Spleen (tissue), 13 donors: Measurements from ENCODE around the gene MAGEE2. TPM values are rescaled to one million over a fixed set of nuclear protein-coding genes. Genes with fewer than 3 reads are reported as not detected.
"Not testable (repeated sequence)": the region's sequence is repeated elsewhere in the genome, so short reads cannot be mapped to it uniquely, and the experiment has no call there.

Experiments used
- DNase-seq: peaks from one replicate; pipeline ENCODE4 v3.0.0-alpha.2; 2020
- H3K27ac ChIP-seq, 8 donors: fragments of 200-600 bp; sonication (generic) in 7 of 8; 1 replicate in 4 of 8; 2 replicates in 4 of 8; pipeline versions ENCODE4 v1.5.0 to v1.8.0; 2016 to 2021; ENCODE audit warnings: inconsistent platforms in 4 of 8, mild to moderate bottlenecking in 4 of 8, moderate library complexity in 1 of 8
- H3K27me3 ChIP-seq, 7 donors: fragments of 200-600 bp; sonication (generic) in 6 of 7; replicated peaks in 1 of 7; 1 replicate in 4 of 7; 2 replicates in 3 of 7; pipeline versions ENCODE4 v1.5.0 to v1.8.0; 2016 to 2021; ENCODE audit warnings: inconsistent platforms in 3 of 7, mild to moderate bottlenecking in 1 of 7
- H3K36me3 ChIP-seq, 6 donors: fragments of 200-600 bp; sonication (generic) in 5 of 6; 1 replicate in 4 of 6; 2 replicates in 2 of 6; pipeline versions ENCODE4 v1.5.0 to v1.8.0; 2016 to 2021; ENCODE audit warnings: inconsistent platforms in 2 of 6
- H3K4me1 ChIP-seq, 6 donors: fragments of 200-600 bp; sonication (generic) in 5 of 6; 1 replicate in 3 of 6; 2 replicates in 3 of 6; pipeline versions ENCODE4 v1.5.0 to v1.8.0; 2016 to 2021; ENCODE audit warnings: inconsistent platforms in 3 of 6
- H3K4me3 ChIP-seq, 8 donors: fragments of 200-600 bp; sonication (generic) in 7 of 8; 1 replicate in 4 of 8; 2 replicates in 4 of 8; pipeline versions ENCODE4 v1.5.0 to v1.8.0; 2016 to 2021; ENCODE audit warnings: inconsistent platforms in 4 of 8, mild to moderate bottlenecking in 4 of 8, moderate library complexity in 2 of 8
- H3K9me3 ChIP-seq, 8 donors: fragments of 200-600 bp; sonication (generic) in 7 of 8; 1 replicate in 4 of 8; 2 replicates in 4 of 8; pipeline versions ENCODE4 v1.5.0 to v1.8.0; 2016 to 2021; ENCODE audit warnings: inconsistent platforms in 4 of 8
- CTCF ChIP-seq, 11 experiments: fragments of 200-600 bp in 7 of 11; fragments of 450-650 bp in 4 of 11; sonication (generic) in 4 of 11; IDR thresholded peaks in 8 of 11; conservative IDR thresholded peaks in 3 of 11; 1 replicate in 7 of 11; 2 replicates in 4 of 11; pipeline versions ENCODE4 v1.4.0 to v1.8.0; 2016 to 2021; ENCODE audit warnings: antibody characterized with exemption in 11 of 11, inconsistent platforms in 4 of 11, mild to moderate bottlenecking in 1 of 11
- POLR2A ChIP-seq, 3 donors: fragments of 450-650 bp; IDR thresholded peaks; one replicate each; pipeline ENCODE4 v1.5.1; 2017; ENCODE audit warnings: antibody characterized with exemption in 3 of 3, mild to moderate bottlenecking in 1 of 3
- POLR2AphosphoS5 ChIP-seq, 3 donors: sonication (generic); formaldehyde crosslinking; IDR thresholded peaks; one replicate each; pipeline ENCODE4 v1.5.1; 2017; ENCODE audit warnings: antibody characterized with exemption in 3 of 3
- WGBS, 5 donors: extraction: QIAGEN DNeasy Blood & Tissue Kit in 3 of 5; methylation state at CpG; one replicate each; pipeline versions ENCODE4 v1.1.5 to v1.1.7; 2013 to 2018; 5-methylcytosine and 5-hydroxymethylcytosine counted together
- intact Hi-C: fragments of 100-400 bp; cut with DNase I; formaldehyde crosslinking; loops from one replicate; pipeline ENCODE4 v1.15.0; 2023; ENCODE audit warnings: low total_unique reads
- long read RNA-seq, 2 donors: transcript quantifications; one replicate each; lab custom pipeline, GENCODE V29; 2026
- polyA plus RNA-seq, 3 donors: library from polyadenylated mRNA; stranded (reverse); fragments of 200-250 nt; gene quantifications; one replicate each; pipeline ENCODE4 v1.2.1, GENCODE V29; 2013
- total RNA-seq, 7 donors: library from RNA; depleted of rRNA in 3 of 7; stranded (reverse); fragments of >200 nt in 3 of 7; fragmentation: NEBNext Ultra II Directional in 4 of 7; extraction: Animal tissue kit (Norgen Biotek cat#: 25700) in 4 of 7; gene quantifications; one replicate each; pipeline versions ENCODE4 v1.1.0 to v1.2.1, GENCODE V29; 2016 to 2021
- donor health status: healthy with polysubstance abuse.
- donor health status: DM: no; HTN: no; CAD: no; lungs with moderate emphysema.
- donor health status: DM: no; HTN: no; CAD: no.
- donor health status: Bipolar disorder and iron deficiency.
- donor health status: healthy.
- donor health status: DM: no; HTN: no; CAD: no.
- donor health status: DM: yes; HTN: yes; CAD: no.

Gene MAGEE2
- not detected for total RNA-seq
- under 1 TPM in 2 of 3 donors, not detected in 1; 0.03 to 0.06 TPM for polyA plus RNA-seq
- long read RNA-seq, donor 1, result 0 reads
- long read RNA-seq, donor 2, result 0 reads

- DNase-seq, result peak; percentile 56
- intact Hi-C loops, result no loop called here
- H3K9me3 ChIP-seq, result no peaks in the 10 kb centered on the region
- no peak within 1 kb of the TSS for H3K27ac ChIP-seq
- H3K27me3 ChIP-seq, result peaks cover 0 to 4% (median 0%) of the 10 kb centered on the region in 7 donors
- no peak for TF ChIP-seq POLR2A (IDR thresholded peaks at IDR 0.05)
- TF ChIP-seq POLR2AphosphoS5 (IDR thresholded peaks at IDR 0.05), result no peak
- peak within 1 kb of the TSS in 2 of 8 donors; percentile 22 to 53 for H3K4me3 ChIP-seq
- no peaks in the 10 kb centered on the region for H3K4me1 ChIP-seq
- 18 to 52% (median 40%) methylated on average over 8 to 36 of the region's 36 CpGs for WGBS, 5 donors
- no peaks in the 10 kb centered on the region for H3K36me3 ChIP-seq
These were observed at the start of gene MAGEE2 for GRCh38 chrX:75784680-75785491. Gene MAGEE2, minus strand, starts transcription at chrX:75785254. Its CDS starts 203 bp downstream, at chrX:75785051.

GRCh38 chrX:75786290-75786689 is 1.2 kb upstream of the MAGEE2 start:
- no peak overlapping the region for H3K4me3 ChIP-seq
- intact Hi-C loops, result no loop called here
- no peak overlapping the region for H3K27ac ChIP-seq
- no peaks in the 10 kb centered on the region for H3K4me1 ChIP-seq
- TF ChIP-seq CTCF (IDR thresholded peaks at IDR 0.05 in 8 of 11, conservative IDR thresholded peaks at IDR 0.05 in 3 of 11) (no peak), POLR2AphosphoS5 (IDR thresholded peaks at IDR 0.05) (no peak), POLR2A (IDR thresholded peaks at IDR 0.05) (no peak)
- no peak for DNase-seq
- H3K36me3 ChIP-seq, result no peaks in the 10 kb centered on the region
- H3K9me3 ChIP-seq, result no peaks in the 10 kb centered on the region
- 69 to 88% (median 84%) methylated on average over 5 of the region's 5 CpGs for WGBS, 5 donors
- H3K27me3 ChIP-seq, result peaks cover 0 to 5% (median 0%) of the 10 kb centered on the region in 7 donors

- H3K27me3 ChIP-seq, result peaks cover 0 to 4% (median 0%) of the 10 kb centered on the region in 7 donors
- 23 to 58% (median 47%) methylated on average over 12 to 15 of the region's 15 CpGs for WGBS, 5 donors
- intact Hi-C loops, result no loop called here
- H3K4me1 ChIP-seq, result no peaks in the 10 kb centered on the region
- H3K27ac ChIP-seq, result no peak overlapping the region
- TF ChIP-seq POLR2AphosphoS5 (IDR thresholded peaks at IDR 0.05) (no peak), POLR2A (IDR thresholded peaks at IDR 0.05) (no peak), CTCF (IDR thresholded peaks at IDR 0.05 in 8 of 11, conservative IDR thresholded peaks at IDR 0.05 in 3 of 11) (no peak)
- H3K9me3 ChIP-seq, result no peaks in the 10 kb centered on the region
- no peak overlapping the region for H3K4me3 ChIP-seq
- no peak for DNase-seq
- H3K36me3 ChIP-seq, result no peaks in the 10 kb centered on the region
These were observed 3.4 kb downstream of the MAGEE2 start for GRCh38 chrX:75781611-75782010.

GRCh38 chrX:75768063-75768462 is 17.0 kb downstream of the MAGEE2 start:
- WGBS, 5 donors, result 74 to 91% (median 87%) methylated on average over 4 to 5 of the region's 5 CpGs
- intact Hi-C loops, result not testable (repeated sequence)

GRCh38 chrX:75748431-75748830 is 36.6 kb downstream of the MAGEE2 start:
- intact Hi-C loops, result no loop called here
- no peak for DNase-seq
- H3K36me3 ChIP-seq, result no peaks in the 10 kb centered on the region
- H3K27me3 ChIP-seq, result no peaks in the 10 kb centered on the region
- 77 to 96% (median 86%) methylated on average over 2 of the region's 2 CpGs for WGBS, 5 donors
- TF ChIP-seq POLR2A (IDR thresholded peaks at IDR 0.05), result no peak
- H3K9me3 ChIP-seq, result peaks cover 0 to 27% (median 22%) of the 10 kb centered on the region in 8 donors
- H3K4me3 ChIP-seq, result no peak overlapping the region
- H3K4me1 ChIP-seq, result peaks cover 0 to 5% (median 0%) of the 10 kb centered on the region in 6 donors
- no peak overlapping the region for H3K27ac ChIP-seq

More at GRCh38 chrX:75768063-75768462, 17.0 kb downstream of the MAGEE2 start:
- not testable (repeated sequence) for H3K4me1 ChIP-seq, DNase-seq, H3K36me3 ChIP-seq, H3K27ac ChIP-seq, H3K27me3 ChIP-seq, H3K4me3 ChIP-seq
- peaks cover 0 to 16% (median 0%) of the 10 kb centered on the region in 8 donors for H3K9me3 ChIP-seq
